H9 (cell line): Measurements from ENCODE around the gene DLK1. TPM values are rescaled to one million over a fixed set of nuclear protein-coding genes. Genes with fewer than 3 reads are reported as not detected.

ENCODE experiments used
- DNase-seq: peaks from one replicate; pipeline ENCODE4 v3.0.0-alpha.2; 2017
- H2AFZ ChIP-seq: one replicate; pipeline ENCODE4 v1.6.1; 2013; ENCODE audit warnings: mild to moderate bottlenecking, low read length, control low read depth, moderate library complexity
- H2AK5ac ChIP-seq: 2 replicates; pipeline ENCODE4 v1.6.1; 2013; ENCODE audit warnings: low read length, control low read depth, mixed read lengths; ENCODE audit not compliant: insufficient read length
- H2BK120ac ChIP-seq: one replicate; pipeline ENCODE4 v1.6.1; 2013; ENCODE audit warnings: low read depth, mild to moderate bottlenecking, low read length, control low read depth, inconsistent platforms; ENCODE audit not compliant: poor library complexity, severe bottlenecking
- H2BK12ac ChIP-seq: 2 replicates; pipeline ENCODE4 v1.6.1; 2013; ENCODE audit warnings: low read length, control low read depth, mixed read lengths, low read depth; ENCODE audit not compliant: insufficient read length
- H2BK15ac ChIP-seq: 2 replicates; pipeline ENCODE4 v1.6.1; 2013; ENCODE audit warnings: low read depth, low read length, control low read depth
- H2BK20ac ChIP-seq: one replicate; pipeline ENCODE4 v1.6.1; 2013; ENCODE audit warnings: low read depth, mild to moderate bottlenecking, low read length, control low read depth, inconsistent platforms; ENCODE audit not compliant: poor library complexity, severe bottlenecking
- H2BK5ac ChIP-seq: 2 replicates; pipeline ENCODE4 v1.6.1; 2013; ENCODE audit warnings: low read length, control low read depth, mixed read lengths; ENCODE audit not compliant: insufficient read length
- H3K14ac ChIP-seq: 2 replicates; pipeline ENCODE4 v1.6.1; 2013; ENCODE audit warnings: low read length, control low read depth; ENCODE audit not compliant: insufficient read depth
- H3K18ac ChIP-seq: 2 replicates; pipeline ENCODE4 v1.6.1; 2013; ENCODE audit warnings: low read depth, mild to moderate bottlenecking, mixed read lengths, low read length, control low read depth; ENCODE audit not compliant: insufficient read length
- H3K23ac ChIP-seq: 2 replicates; pipeline ENCODE4 v1.6.1; 2013; ENCODE audit warnings: low read length, control low read depth, mixed read lengths, low read depth; ENCODE audit not compliant: insufficient read length
- H3K23me2 ChIP-seq: 2 replicates; pipeline ENCODE4 v1.6.1; 2013; ENCODE audit warnings: low read depth, mild to moderate bottlenecking, mixed read lengths, low read length, control low read depth; ENCODE audit not compliant: insufficient read length, poor library complexity, severe bottlenecking
- H3K27ac ChIP-seq: 2 replicates; pipeline ENCODE4 v1.5.1; 2013; ENCODE audit warnings: low read length, control low read depth, mixed read lengths, low read depth; ENCODE audit not compliant: insufficient read length
- H3K27me3 ChIP-seq: 2 replicates; pipeline ENCODE4 v1.6.1; 2013; ENCODE audit warnings: low read length, control low read depth, inconsistent platforms; ENCODE audit not compliant: insufficient read depth
- H3K4ac ChIP-seq: 2 replicates; pipeline ENCODE4 v1.6.1; 2013; ENCODE audit warnings: low read depth, mild to moderate bottlenecking, control low read depth, inconsistent platforms, low read length, moderate library complexity
- H3K4me1 ChIP-seq: 2 replicates; pipeline ENCODE4 v1.6.1; 2013; ENCODE audit warnings: low read length, control low read depth, inconsistent platforms; ENCODE audit not compliant: insufficient read depth
- H3K4me2 ChIP-seq: 2 replicates; pipeline ENCODE4 v1.6.1; 2013; ENCODE audit warnings: low read length, control low read depth, mixed read lengths; ENCODE audit not compliant: insufficient read length, insufficient read depth
- H3K56ac ChIP-seq: 2 replicates; pipeline ENCODE4 v1.6.1; 2013; ENCODE audit warnings: low read depth, mild to moderate bottlenecking, mixed read lengths, low read length, control low read depth; ENCODE audit not compliant: insufficient read length
- H3K79me1 ChIP-seq: 2 replicates; pipeline ENCODE4 v1.6.1; 2013; ENCODE audit warnings: low read depth, mild to moderate bottlenecking, moderate library complexity, low read length, control low read depth, inconsistent platforms; ENCODE audit not compliant: insufficient read depth, poor library complexity, severe bottlenecking
- H3K79me2 ChIP-seq: 2 replicates; pipeline ENCODE4 v1.6.1; 2013; ENCODE audit warnings: low read length, control low read depth, inconsistent platforms; ENCODE audit not compliant: insufficient read depth
- H3K9ac ChIP-seq: 2 replicates; pipeline ENCODE4 v1.6.1; 2013; ENCODE audit warnings: low read length, control low read depth, mixed read lengths; ENCODE audit not compliant: insufficient read length; ENCODE audit errors: extremely low read depth
- H3K9me3 ChIP-seq: one replicate; pipeline ENCODE4 v1.6.1; 2013; ENCODE audit warnings: low read depth, low read length, inconsistent platforms; ENCODE audit not compliant: control insufficient read depth
- H3T11ph ChIP-seq: one replicate; pipeline ENCODE4 v1.6.1; 2013; ENCODE audit warnings: mild to moderate bottlenecking, low read length, control low read depth, inconsistent platforms
- H4K20me1 ChIP-seq: one replicate; pipeline ENCODE4 v1.6.1; 2013; ENCODE audit not compliant: control insufficient read depth, insufficient read length, insufficient read depth
- H4K5ac ChIP-seq: 2 replicates; pipeline ENCODE4 v1.6.1; 2013; ENCODE audit warnings: low read depth, mild to moderate bottlenecking, mixed read lengths, low read length, control low read depth; ENCODE audit not compliant: insufficient read length
- H4K8ac ChIP-seq: replicated peaks from 2 replicates; pipeline ENCODE4 v1.6.1; 2013; ENCODE audit warnings: low read length, control low read depth, mixed read lengths, low read depth; ENCODE audit not compliant: insufficient read length
- H4K91ac ChIP-seq: 2 replicates; pipeline ENCODE4 v1.6.1; 2013; ENCODE audit warnings: low read depth, mild to moderate bottlenecking, moderate library complexity, mixed read lengths, low read length, control low read depth; ENCODE audit not compliant: insufficient read length
- H3K27ac Mint-ChIP-seq, 3 experiments: 2 replicates in 2 of 3; 3 replicates in 1 of 3; pipeline ENCODE4 v1.8.0; 2020 to 2021; ENCODE audit warnings: mixed read lengths in 3 of 3, mild to moderate bottlenecking in 1 of 3, moderate library complexity in 1 of 3
- H3K27me3 Mint-ChIP-seq: 2 replicates; pipeline ENCODE4 v1.8.0; 2021; ENCODE audit warnings: low read depth, mild to moderate bottlenecking, moderate library complexity, mixed read lengths
- H3K36me3 Mint-ChIP-seq, 3 experiments: 2 replicates in 2 of 3; 3 replicates in 1 of 3; pipeline ENCODE4 v1.8.0; 2020 to 2021; ENCODE audit warnings: low read depth in 3 of 3, mixed read lengths in 3 of 3; ENCODE audit not compliant: insufficient read depth in 1 of 3
- H3K4me1 Mint-ChIP-seq, 2 experiments: 2 replicates each; pipeline ENCODE4 v1.8.0; 2020; ENCODE audit warnings: mixed read lengths in 2 of 2
- H3K4me3 Mint-ChIP-seq, 2 experiments: 2 replicates in 1 of 2; 3 replicates in 1 of 2; pipeline ENCODE4 v1.8.0; 2020 to 2021; ENCODE audit warnings: mild to moderate bottlenecking in 2 of 2, mixed read lengths in 2 of 2, moderate library complexity in 1 of 2
- H3K9me3 Mint-ChIP-seq, 2 experiments: 2 replicates in 1 of 2; 3 replicates in 1 of 2; pipeline ENCODE4 v1.8.0; 2020; ENCODE audit warnings: mild to moderate bottlenecking in 2 of 2, mixed read lengths in 2 of 2, moderate library complexity in 1 of 2
- CTCF ChIP-seq: fragments of 200-600 bp; sonication (generic); conservative IDR thresholded peaks from 3 replicates; pipeline ENCODE4 v1.8.0; 2021; ENCODE audit warnings: antibody characterized with exemption, mild to moderate bottlenecking
- WGBS: extraction: QIAGEN DNeasy Blood & Tissue Kit; methylation state at CpG from one replicate; pipeline ENCODE4 v1.1.7; 2013; ENCODE audit warnings: missing lambda C conversion rate, low lambda C conversion rate, mixed read lengths; ENCODE audit not compliant: insufficient read length; ENCODE audit errors: extremely low coverage; 5-methylcytosine and 5-hydroxymethylcytosine counted together
- total RNA-seq: library from RNA; stranded (reverse); gene quantifications from 2 replicates; pipeline ENCODE4 v1.2.1, GENCODE V29; 2021

DLK1 gene
- total RNA-seq, 1 experiment from 2014 or later: 2.8 TPM

DNA sequence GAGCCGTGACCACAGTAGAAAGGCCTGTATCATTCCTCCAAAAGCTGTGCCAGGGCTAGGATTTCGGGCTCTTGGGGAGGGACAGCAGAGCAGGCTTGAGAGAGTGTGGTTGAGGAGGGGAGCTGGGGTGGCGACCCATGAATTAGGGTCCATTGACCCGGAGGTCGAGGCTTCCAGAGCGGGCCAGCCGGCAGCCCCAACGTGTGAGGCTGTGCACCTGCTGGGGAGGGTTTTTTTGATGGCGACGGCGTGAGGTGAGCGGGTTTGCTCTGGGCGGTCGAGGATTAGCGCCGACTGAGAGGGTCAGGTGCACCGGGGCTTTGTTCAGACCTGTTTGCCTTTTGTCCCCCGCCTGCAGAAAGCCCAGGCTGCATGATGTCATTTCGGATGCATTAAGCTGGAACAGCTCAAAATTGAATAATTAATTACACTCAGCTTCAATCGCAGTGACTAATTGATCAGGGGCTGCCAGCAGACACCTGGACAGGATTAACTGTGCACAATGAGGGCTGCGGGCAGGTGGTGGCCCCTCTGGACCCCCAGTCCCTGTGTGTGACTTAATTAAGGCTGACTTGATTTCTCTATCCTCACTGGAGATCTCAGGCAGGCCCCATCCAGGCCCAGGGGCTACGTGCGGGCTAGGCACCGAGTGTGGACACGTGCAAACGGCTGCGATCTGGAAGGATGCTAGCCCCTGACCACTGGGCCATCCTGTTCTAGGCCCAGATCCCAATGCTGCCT, 57.1 kb downstream of the DLK1 start:
- Histone ChIP-seq H2BK20ac (no peak overlapping the region), H3K14ac (no peak overlapping the region; the same call in 1 of the 2 replicates), H2AFZ (no peak overlapping the region), H3K4me1 (no peaks in the 10 kb centered on the region), H3K4ac (no peak overlapping the region), H4K20me1 (no peaks in the 10 kb centered on the region), H3T11ph (no peak overlapping the region), H3K27me3 (no peaks in the 10 kb centered on the region), H2BK12ac (no peak overlapping the region), H3K4me2 (no peak overlapping the region), H3K9me3 (no peaks in the 10 kb centered on the region), H2BK5ac (no peak overlapping the region), H2AK5ac (no peak overlapping the region), H3K9ac (no peak overlapping the region), H3K18ac (no peak overlapping the region), H3K23ac (no peak overlapping the region), H2BK15ac (no peak overlapping the region), H3K56ac (no peak overlapping the region), H3K23me2 (no peaks in the 10 kb centered on the region), H4K5ac (no peak overlapping the region), H4K91ac (no peak overlapping the region), H3K27ac (no peak overlapping the region), H4K8ac (no peak overlapping the region), H2BK120ac (no peak overlapping the region), H3K79me1 (no peaks in the 10 kb centered on the region), H3K79me2 (no peaks in the 10 kb centered on the region)
- Mint-ChIP-seq H3K4me3 (no peak overlapping the region), H3K4me1 (peaks cover 6 to 15% of the 10 kb centered on the region in 2 experiments), H3K36me3 (no peaks in the 10 kb centered on the region), H3K27me3 (peaks cover 3% of the 10 kb centered on the region), H3K27ac (no peak overlapping the region; a peak in 1 of 7 replicates), H3K9me3 (no peaks in the 10 kb centered on the region; a peak in 1 of 5 replicates)
- no peak for TF ChIP-seq CTCF
- WGBS: no CpG with 5 or more reads among the region's 27 CpGs
- no peak for DNase-seq
